ENCODE measurements around the gene CNTNAP2.

GRCh38 chr7:146844405-146844804, 727.8 kb downstream of the CNTNAP2 start:
- TF ChIP-seq, protein P1, sequence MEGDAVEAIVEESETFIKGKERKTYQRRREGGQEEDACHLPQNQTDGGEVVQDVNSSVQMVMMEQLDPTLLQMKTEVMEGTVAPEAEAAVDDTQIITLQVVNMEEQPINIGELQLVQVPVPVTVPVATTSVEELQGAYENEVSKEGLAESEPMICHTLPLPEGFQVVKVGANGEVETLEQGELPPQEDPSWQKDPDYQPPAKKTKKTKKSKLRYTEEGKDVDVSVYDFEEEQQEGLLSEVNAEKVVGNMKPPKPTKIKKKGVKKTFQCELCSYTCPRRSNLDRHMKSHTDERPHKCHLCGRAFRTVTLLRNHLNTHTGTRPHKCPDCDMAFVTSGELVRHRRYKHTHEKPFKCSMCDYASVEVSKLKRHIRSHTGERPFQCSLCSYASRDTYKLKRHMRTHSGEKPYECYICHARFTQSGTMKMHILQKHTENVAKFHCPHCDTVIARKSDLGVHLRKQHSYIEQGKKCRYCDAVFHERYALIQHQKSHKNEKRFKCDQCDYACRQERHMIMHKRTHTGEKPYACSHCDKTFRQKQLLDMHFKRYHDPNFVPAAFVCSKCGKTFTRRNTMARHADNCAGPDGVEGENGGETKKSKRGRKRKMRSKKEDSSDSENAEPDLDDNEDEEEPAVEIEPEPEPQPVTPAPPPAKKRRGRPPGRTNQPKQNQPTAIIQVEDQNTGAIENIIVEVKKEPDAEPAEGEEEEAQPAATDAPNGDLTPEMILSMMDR (IDR thresholded peaks at IDR 0.05) = no peak
- TF ChIP-seq POLR2A (IDR thresholded peaks at IDR 0.05) = no peak

Measured in heart left ventricle (tissue), 13 donors.